Activated naive CD8-positive, alpha-beta T cell (primary cell): ENCODE data around the gene GALK2.
"Not testable (repeated sequence)": the region's sequence is repeated elsewhere in the genome, so short reads cannot be mapped to it uniquely, and the experiment has no call there.

Experiments
- H3K27ac Mint-ChIP-seq: one replicate; pipeline ENCODE4 v1.8.0; 2021; ENCODE audit warnings: mixed read lengths
- H3K27me3 Mint-ChIP-seq: one replicate; pipeline ENCODE4 v1.8.0; 2021; ENCODE audit warnings: mixed read lengths
- H3K36me3 Mint-ChIP-seq: one replicate; pipeline ENCODE4 v1.8.0; 2021; ENCODE audit warnings: mixed read lengths
- H3K4me1 Mint-ChIP-seq: one replicate; pipeline ENCODE4 v1.8.0; 2021; ENCODE audit warnings: low read depth, mixed read lengths
- H3K4me3 Mint-ChIP-seq: one replicate; pipeline ENCODE4 v1.8.0; 2021; ENCODE audit warnings: mild to moderate bottlenecking, mixed read lengths
- H3K9me3 Mint-ChIP-seq: one replicate; pipeline ENCODE4 v1.8.0; 2021; ENCODE audit warnings: low read depth, mixed read lengths

The GALK2 gene

GRCh38 chr15:49354439-49354838 is 184.4 kb downstream of the GALK2 start:
- Mint-ChIP-seq H3K9me3 (peaks cover 10% of the 10 kb centered on the region), H3K36me3 (peaks cover 12% of the 10 kb centered on the region)
- not testable (repeated sequence) for H3K4me1 Mint-ChIP-seq, H3K27me3 Mint-ChIP-seq, H3K27ac Mint-ChIP-seq, H3K4me3 Mint-ChIP-seq

DNA sequence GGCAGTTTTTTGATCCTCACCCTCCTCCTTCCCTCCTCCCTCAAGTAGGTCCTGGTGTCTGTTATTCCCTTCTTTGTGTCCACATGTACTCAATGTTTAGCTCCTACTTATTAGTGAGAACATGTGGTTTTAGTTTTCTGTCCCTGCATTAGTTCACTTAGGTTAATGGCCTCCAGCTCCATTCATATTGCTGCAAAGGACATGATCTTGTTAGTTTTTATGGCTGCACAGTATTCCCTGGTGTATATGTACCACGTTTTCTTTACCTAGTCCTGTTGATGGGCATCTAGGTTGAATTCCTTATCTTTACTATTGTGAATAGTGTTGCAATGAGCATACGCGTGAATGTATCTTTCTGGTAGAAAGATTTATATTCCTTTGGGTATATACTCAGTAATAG is 191.3 kb downstream of the GALK2 start:
- Mint-ChIP-seq H3K4me1 (no peaks in the 10 kb centered on the region), H3K4me3 (no peak overlapping the region)

GRCh38 chr15:49366496-49366895 is 196.4 kb downstream of the GALK2 start:
- H3K27me3 Mint-ChIP-seq: no peaks in the 10 kb centered on the region
- peaks cover 9% of the 10 kb centered on the region for H3K36me3 Mint-ChIP-seq
- H3K4me3 Mint-ChIP-seq: no peak overlapping the region
- H3K9me3 Mint-ChIP-seq: peaks cover 6% of the 10 kb centered on the region
- no peaks in the 10 kb centered on the region for H3K4me1 Mint-ChIP-seq
- H3K27ac Mint-ChIP-seq: no peak overlapping the region

More for the DNA sequence above, 191.3 kb downstream of the GALK2 start:
- Mint-ChIP-seq H3K27me3 (no peaks in the 10 kb centered on the region), H3K36me3 (peaks cover 9% of the 10 kb centered on the region), H3K9me3 (peaks cover 9% of the 10 kb centered on the region), H3K27ac (no peak overlapping the region)

GRCh38 chr15:49370782-49371181 is 200.7 kb downstream of the GALK2 start:
- Mint-ChIP-seq H3K36me3 (peaks cover 6% of the 10 kb centered on the region), H3K4me1 (no peaks in the 10 kb centered on the region), H3K27me3 (no peaks in the 10 kb centered on the region), H3K9me3 (no peaks in the 10 kb centered on the region), H3K4me3 (no peak overlapping the region), H3K27ac (no peak overlapping the region)

- Mint-ChIP-seq H3K27me3 (no peaks in the 10 kb centered on the region), H3K4me3 (no peak overlapping the region), H3K9me3 (no peaks in the 10 kb centered on the region), H3K36me3 (no peaks in the 10 kb centered on the region), H3K4me1 (no peaks in the 10 kb centered on the region), H3K27ac (no peak overlapping the region)
Measured at GRCh38 chr15:49372366-49372765, 202.3 kb downstream of the GALK2 start.

- Mint-ChIP-seq H3K27me3 (peaks cover 2% of the 10 kb centered on the region), H3K4me3 (no peak overlapping the region), H3K4me1 (no peaks in the 10 kb centered on the region), H3K36me3 (peaks cover 2% of the 10 kb centered on the region), H3K9me3 (no peaks in the 10 kb centered on the region), H3K27ac (no peak overlapping the region)
Measured at GRCh38 chr15:49379996-49380395, 209.9 kb downstream of the GALK2 start.

- Mint-ChIP-seq H3K36me3 (peaks cover 2% of the 10 kb centered on the region), H3K9me3 (no peaks in the 10 kb centered on the region), H3K4me3 (no peak overlapping the region), H3K4me1 (no peaks in the 10 kb centered on the region), H3K27ac (no peak overlapping the region), H3K27me3 (peaks cover 2% of the 10 kb centered on the region)
Measured at GRCh38 chr15:49380912-49381311, 210.9 kb downstream of the GALK2 start.
